ENCODE measurements around the gene NCAM1.

Gene NCAM1

GRCh38 chr11:113159988-113160807 lies 199.0 kb downstream of the NCAM1 start:
- no peak overlapping the region for H3K4me3 ChIP-seq (replicated peaks; ENCODE audit: low read depth, low read length)
- DNase-seq (ENCODE audit: extremely low read depth, low read depth) = no peak
- TF ChIP-seq CTCF (IDR thresholded peaks at IDR 0.05; ENCODE audit: low read depth, low read length, missing control alignments) = no peak

- no peak for DNase-seq (ENCODE audit: extremely low read depth, low read depth)
- no peak overlapping the region for H3K4me3 ChIP-seq (replicated peaks; ENCODE audit: low read depth, low read length)
- TF ChIP-seq CTCF (IDR thresholded peaks at IDR 0.05; ENCODE audit: low read depth, low read length, missing control alignments) = no peak
Measured at GRCh38 chr11:113160808-113161124, 199.5 kb downstream of the NCAM1 start.

GRCh38 chr11:113161711-113162591 lies 200.7 kb downstream of the NCAM1 start:
- no peak overlapping the region for H3K4me3 ChIP-seq (replicated peaks; ENCODE audit: low read depth, low read length)
- no peak for DNase-seq (ENCODE audit: extremely low read depth, low read depth)
- TF ChIP-seq CTCF (IDR thresholded peaks at IDR 0.05; ENCODE audit: low read depth, low read length, missing control alignments) = no peak

GRCh38 chr11:113162592-113162962 lies 201.4 kb downstream of the NCAM1 start:
- DNase-seq (ENCODE audit: extremely low read depth, low read depth) = no peak
- no peak overlapping the region for H3K4me3 ChIP-seq (replicated peaks; ENCODE audit: low read depth, low read length)
- TF ChIP-seq CTCF (IDR thresholded peaks at IDR 0.05; ENCODE audit: low read depth, low read length, missing control alignments) = no peak

- TF ChIP-seq CTCF (IDR thresholded peaks at IDR 0.05; ENCODE audit: low read depth, low read length, missing control alignments) = no peak
- no peak overlapping the region for H3K4me3 ChIP-seq (replicated peaks; ENCODE audit: low read depth, low read length)
- DNase-seq (ENCODE audit: extremely low read depth, low read depth) = no peak
Measured at GRCh38 chr11:113163291-113164030, 202.2 kb downstream of the NCAM1 start.

GRCh38 chr11:113166280-113166679 lies 205.1 kb downstream of the NCAM1 start:
- H3K4me3 ChIP-seq (replicated peaks; ENCODE audit: low read depth, low read length) = no peak overlapping the region
- no peak for DNase-seq (ENCODE audit: extremely low read depth, low read depth)
- TF ChIP-seq CTCF (IDR thresholded peaks at IDR 0.05; ENCODE audit: low read depth, low read length, missing control alignments) = no peak

All from HFF-Myc (cell line).